BLaER1 treated with 17β-estradiol and CSF1 and Interleukin-3, amounts not matched to agents 10 nM and 100 nM (cell line): ENCODE results near the gene SKI.
"Not testable (repeated sequence)": the region's sequence is repeated elsewhere in the genome, so short reads cannot be mapped to it uniquely, and the experiment has no call there.

Experiments used
- H3K27ac ChIP-seq, 11 experiments: shearing (Covaris generic); formaldehyde crosslinking; 2 replicates each; pipeline ENCODE4 v1.8.1; 2022
- H3K27me3 ChIP-seq, 11 experiments: shearing (Covaris generic); formaldehyde crosslinking; 2 replicates each; pipeline ENCODE4 v1.8.1; 2022
- H3K36me3 ChIP-seq, 11 experiments: shearing (Covaris generic); formaldehyde crosslinking; 2 replicates each; pipeline ENCODE4 v1.8.1; 2022
- H3K4me1 ChIP-seq, 10 experiments: shearing (Covaris generic); formaldehyde crosslinking; 2 replicates each; pipeline ENCODE4 v1.8.1; 2022
- H3K4me2 ChIP-seq, 11 experiments: shearing (Covaris generic); formaldehyde crosslinking; 2 replicates each; pipeline ENCODE4 v1.8.1; 2022
- H3K4me3 ChIP-seq, 10 experiments: shearing (Covaris generic); formaldehyde crosslinking; 2 replicates each; pipeline ENCODE4 v1.8.1; 2022
- H3K9ac ChIP-seq, 11 experiments: shearing (Covaris generic); formaldehyde crosslinking; 2 replicates each; pipeline ENCODE4 v1.8.1; 2022
- H3K9me3 ChIP-seq, 11 experiments: shearing (Covaris generic); formaldehyde crosslinking; replicated peaks in 1 of 11; 2 replicates each; pipeline ENCODE4 v1.8.1; 2022
- H4K20me1 ChIP-seq, 11 experiments: shearing (Covaris generic); formaldehyde crosslinking; 2 replicates each; pipeline ENCODE4 v1.8.1; 2022
- Cebpa-rat ChIP-seq, 11 experiments: shearing (Covaris generic); IDR thresholded peaks; 2 replicates each; pipeline ENCODE4 v1.8.1; 2022

The SKI gene

GRCh38 chr1:2295526-2295925 is 67.4 kb downstream of the SKI start:
- peak overlapping the region in 8 of 11 experiments; percentile 89 to 100 (median 98); a peak in 13 of 22 replicates for H3K4me2 ChIP-seq
- H3K27me3 ChIP-seq = peaks cover 0 to 44% (median 26%) of the 10 kb centered on the region in 11 experiments; a peak in 14 of 22 replicates
- H3K36me3 ChIP-seq = peaks cover 0 to 52% (median 8%) of the 10 kb centered on the region in 11 experiments; a peak in 10 of 22 replicates
- no peak overlapping the region for H3K27ac ChIP-seq
- H3K9me3 ChIP-seq = no peaks in the 10 kb centered on the region
- H3K4me1 ChIP-seq = peaks cover 75 to 98% (median 97%) of the 10 kb centered on the region in 10 experiments
- TF ChIP-seq Cebpa-rat (IDR thresholded peaks at IDR 0.05) = no peak
- peaks cover 81 to 98% (median 88%) of the 10 kb centered on the region in 11 experiments for H4K20me1 ChIP-seq
- no peak overlapping the region for H3K9ac ChIP-seq
- no peak overlapping the region for H3K4me3 ChIP-seq

GRCh38 chr1:2296211-2296610 is 68.1 kb downstream of the SKI start:
- H3K9ac ChIP-seq, H3K4me3 ChIP-seq, H3K9me3 ChIP-seq, H3K27ac ChIP-seq: not testable (repeated sequence)
- peaks cover 0 to 44% (median 26%) of the 10 kb centered on the region in 11 experiments; a peak in 14 of 22 replicates for H3K27me3 ChIP-seq
- H3K36me3 ChIP-seq = peaks cover 0 to 52% (median 8%) of the 10 kb centered on the region in 11 experiments; a peak in 10 of 22 replicates
- peaks cover 73 to 100% (median 97%) of the 10 kb centered on the region in 10 experiments for H3K4me1 ChIP-seq
- peaks cover 81 to 98% (median 91%) of the 10 kb centered on the region in 11 experiments for H4K20me1 ChIP-seq
- H3K4me2 ChIP-seq = peak overlapping the region in 9 of 11 experiments; percentile 89 to 100 (median 98); a peak in 16 of 22 replicates

GRCh38 chr1:2296614-2297013 is 68.5 kb downstream of the SKI start:
- Histone ChIP-seq H3K27ac (no peak overlapping the region), H3K4me3 (no peak overlapping the region), H3K4me1 (peaks cover 73 to 100% (median 97%) of the 10 kb centered on the region in 10 experiments), H3K4me2 (peak overlapping the region in 10 of 11 experiments; percentile 89 to 100 (median 98); a peak in 18 of 22 replicates), H4K20me1 (peaks cover 85 to 98% (median 95%) of the 10 kb centered on the region in 11 experiments), H3K9me3 (no peaks in the 10 kb centered on the region), H3K9ac (no peak overlapping the region), H3K27me3 (peaks cover 0 to 44% (median 26%) of the 10 kb centered on the region in 11 experiments; a peak in 14 of 22 replicates), H3K36me3 (peaks cover 0 to 52% (median 8%) of the 10 kb centered on the region in 11 experiments; a peak in 10 of 22 replicates)
- TF ChIP-seq Cebpa-rat (IDR thresholded peaks at IDR 0.05) = no peak

- Histone ChIP-seq H3K4me1 (peaks cover 73 to 100% (median 97%) of the 10 kb centered on the region in 10 experiments), H3K36me3 (peaks cover 0 to 52% (median 8%) of the 10 kb centered on the region in 11 experiments; a peak in 10 of 22 replicates), H3K4me3 (no peak overlapping the region), H3K4me2 (peak overlapping the region; percentile 89 to 100 (median 98); a peak in 19 of 22 replicates), H3K9ac (no peak overlapping the region), H3K9me3 (no peaks in the 10 kb centered on the region), H4K20me1 (peaks cover 90 to 98% (median 96%) of the 10 kb centered on the region in 11 experiments), H3K27me3 (peaks cover 0 to 36% (median 24%) of the 10 kb centered on the region in 11 experiments; a peak in 14 of 22 replicates), H3K27ac (no peak overlapping the region)
- no peak for TF ChIP-seq Cebpa-rat (IDR thresholded peaks at IDR 0.05)
Measured at GRCh38 chr1:2297246-2298011, 69.3 kb downstream of the SKI start.

- H3K9ac ChIP-seq = peak overlapping the region; percentile 85 to 95 (median 91); a peak in 20 of 22 replicates
- no peak for TF ChIP-seq Cebpa-rat (IDR thresholded peaks at IDR 0.05)
- no peak overlapping the region; a peak in 3 of 20 replicates for H3K4me3 ChIP-seq
- H3K27me3 ChIP-seq = peaks cover 0 to 31% (median 11%) of the 10 kb centered on the region in 11 experiments; a peak in 14 of 22 replicates
- H3K36me3 ChIP-seq = peaks cover 0 to 56% (median 14%) of the 10 kb centered on the region in 11 experiments; a peak in 17 of 22 replicates
- H4K20me1 ChIP-seq = peaks cover 90 to 98% (median 96%) of the 10 kb centered on the region in 11 experiments
- H3K9me3 ChIP-seq = no peaks in the 10 kb centered on the region
- peak overlapping the region; percentile 93 to 100 (median 99) for H3K4me2 ChIP-seq
- peaks cover 71 to 100% (median 97%) of the 10 kb centered on the region in 10 experiments for H3K4me1 ChIP-seq
- H3K27ac ChIP-seq = peak overlapping the region in 10 of 11 experiments; percentile 95 to 100 (median 98); a peak in 20 of 22 replicates
Measured at GRCh38 chr1:2298685-2299084, 70.6 kb downstream of the SKI start.

- no peak for TF ChIP-seq Cebpa-rat (IDR thresholded peaks at IDR 0.05)
- H3K27me3 ChIP-seq = peaks cover 0 to 28% (median 10%) of the 10 kb centered on the region in 11 experiments; a peak in 13 of 22 replicates
- H3K4me3 ChIP-seq = peak overlapping the region in 7 of 10 experiments; percentile 49 to 64 (median 57); a peak in 11 of 20 replicates
- H3K36me3 ChIP-seq = peaks cover 1 to 61% (median 19%) of the 10 kb centered on the region in 11 experiments; a peak in 19 of 22 replicates
- H4K20me1 ChIP-seq = peaks cover 90 to 98% (median 96%) of the 10 kb centered on the region in 11 experiments
- H3K9me3 ChIP-seq = no peaks in the 10 kb centered on the region
- peak overlapping the region; percentile 85 to 95 (median 91); a peak in 21 of 22 replicates for H3K9ac ChIP-seq
- peak overlapping the region; percentile 93 to 100 (median 97); a peak in 21 of 22 replicates for H3K27ac ChIP-seq
- H3K4me2 ChIP-seq = peak overlapping the region; percentile 93 to 100 (median 99)
- peaks cover 70 to 100% (median 97%) of the 10 kb centered on the region in 10 experiments for H3K4me1 ChIP-seq
Measured at GRCh38 chr1:2299131-2299627, 71.1 kb downstream of the SKI start.

- peak overlapping the region; percentile 93 to 100 (median 97) for H3K27ac ChIP-seq
- peaks cover 9 to 62% (median 28%) of the 10 kb centered on the region in 11 experiments; a peak in 21 of 22 replicates for H3K36me3 ChIP-seq
- no peak for TF ChIP-seq Cebpa-rat (IDR thresholded peaks at IDR 0.05)
- peak overlapping the region; percentile 93 to 100 (median 99) for H3K4me2 ChIP-seq
- peaks cover 0 to 18% (median 0%) of the 10 kb centered on the region in 11 experiments; a peak in 5 of 22 replicates for H3K27me3 ChIP-seq
- peaks cover 70 to 100% (median 97%) of the 10 kb centered on the region in 10 experiments for H3K4me1 ChIP-seq
- H3K4me3 ChIP-seq = peak overlapping the region; percentile 49 to 64 (median 56)
- H3K9me3 ChIP-seq = no peaks in the 10 kb centered on the region
- peaks cover 90 to 98% (median 96%) of the 10 kb centered on the region in 11 experiments for H4K20me1 ChIP-seq
- H3K9ac ChIP-seq = peak overlapping the region; percentile 85 to 95 (median 91)
Measured at GRCh38 chr1:2300004-2300771, 72.1 kb downstream of the SKI start.
